H9 (cell line): ENCODE measurements around the gene NOS1AP. TPM values are rescaled to one million over a fixed set of nuclear protein-coding genes. Genes with fewer than 3 reads are reported as not detected.

Experiments
- DNase-seq: peaks from one replicate; pipeline ENCODE4 v3.0.0-alpha.2; 2017
- H2AFZ ChIP-seq: one replicate; pipeline ENCODE4 v1.6.1; 2013; ENCODE audit warnings: mild to moderate bottlenecking, low read length, control low read depth, moderate library complexity
- H2AK5ac ChIP-seq: 2 replicates; pipeline ENCODE4 v1.6.1; 2013; ENCODE audit warnings: low read length, control low read depth, mixed read lengths; ENCODE audit not compliant: insufficient read length
- H2BK120ac ChIP-seq: one replicate; pipeline ENCODE4 v1.6.1; 2013; ENCODE audit warnings: low read depth, mild to moderate bottlenecking, low read length, control low read depth, inconsistent platforms; ENCODE audit not compliant: poor library complexity, severe bottlenecking
- H2BK12ac ChIP-seq: 2 replicates; pipeline ENCODE4 v1.6.1; 2013; ENCODE audit warnings: low read length, control low read depth, mixed read lengths, low read depth; ENCODE audit not compliant: insufficient read length
- H2BK15ac ChIP-seq: 2 replicates; pipeline ENCODE4 v1.6.1; 2013; ENCODE audit warnings: low read depth, low read length, control low read depth
- H2BK20ac ChIP-seq: one replicate; pipeline ENCODE4 v1.6.1; 2013; ENCODE audit warnings: low read depth, mild to moderate bottlenecking, low read length, control low read depth, inconsistent platforms; ENCODE audit not compliant: poor library complexity, severe bottlenecking
- H2BK5ac ChIP-seq: 2 replicates; pipeline ENCODE4 v1.6.1; 2013; ENCODE audit warnings: low read length, control low read depth, mixed read lengths; ENCODE audit not compliant: insufficient read length
- H3K14ac ChIP-seq: 2 replicates; pipeline ENCODE4 v1.6.1; 2013; ENCODE audit warnings: low read length, control low read depth; ENCODE audit not compliant: insufficient read depth
- H3K18ac ChIP-seq: 2 replicates; pipeline ENCODE4 v1.6.1; 2013; ENCODE audit warnings: low read depth, mild to moderate bottlenecking, mixed read lengths, low read length, control low read depth; ENCODE audit not compliant: insufficient read length
- H3K23ac ChIP-seq: 2 replicates; pipeline ENCODE4 v1.6.1; 2013; ENCODE audit warnings: low read length, control low read depth, mixed read lengths, low read depth; ENCODE audit not compliant: insufficient read length
- H3K23me2 ChIP-seq: 2 replicates; pipeline ENCODE4 v1.6.1; 2013; ENCODE audit warnings: low read depth, mild to moderate bottlenecking, mixed read lengths, low read length, control low read depth; ENCODE audit not compliant: insufficient read length, poor library complexity, severe bottlenecking
- H3K27ac ChIP-seq: 2 replicates; pipeline ENCODE4 v1.5.1; 2013; ENCODE audit warnings: low read length, control low read depth, mixed read lengths, low read depth; ENCODE audit not compliant: insufficient read length
- H3K27me3 ChIP-seq: 2 replicates; pipeline ENCODE4 v1.6.1; 2013; ENCODE audit warnings: low read length, control low read depth, inconsistent platforms; ENCODE audit not compliant: insufficient read depth
- H3K4ac ChIP-seq: 2 replicates; pipeline ENCODE4 v1.6.1; 2013; ENCODE audit warnings: low read depth, mild to moderate bottlenecking, control low read depth, inconsistent platforms, low read length, moderate library complexity
- H3K4me1 ChIP-seq: 2 replicates; pipeline ENCODE4 v1.6.1; 2013; ENCODE audit warnings: low read length, control low read depth, inconsistent platforms; ENCODE audit not compliant: insufficient read depth
- H3K4me2 ChIP-seq: 2 replicates; pipeline ENCODE4 v1.6.1; 2013; ENCODE audit warnings: low read length, control low read depth, mixed read lengths; ENCODE audit not compliant: insufficient read length, insufficient read depth
- H3K56ac ChIP-seq: 2 replicates; pipeline ENCODE4 v1.6.1; 2013; ENCODE audit warnings: low read depth, mild to moderate bottlenecking, mixed read lengths, low read length, control low read depth; ENCODE audit not compliant: insufficient read length
- H3K79me1 ChIP-seq: 2 replicates; pipeline ENCODE4 v1.6.1; 2013; ENCODE audit warnings: low read depth, mild to moderate bottlenecking, moderate library complexity, low read length, control low read depth, inconsistent platforms; ENCODE audit not compliant: insufficient read depth, poor library complexity, severe bottlenecking
- H3K79me2 ChIP-seq: 2 replicates; pipeline ENCODE4 v1.6.1; 2013; ENCODE audit warnings: low read length, control low read depth, inconsistent platforms; ENCODE audit not compliant: insufficient read depth
- H3K9ac ChIP-seq: 2 replicates; pipeline ENCODE4 v1.6.1; 2013; ENCODE audit warnings: low read length, control low read depth, mixed read lengths; ENCODE audit not compliant: insufficient read length; ENCODE audit errors: extremely low read depth
- H3K9me3 ChIP-seq: one replicate; pipeline ENCODE4 v1.6.1; 2013; ENCODE audit warnings: low read depth, low read length, inconsistent platforms; ENCODE audit not compliant: control insufficient read depth
- H3T11ph ChIP-seq: one replicate; pipeline ENCODE4 v1.6.1; 2013; ENCODE audit warnings: mild to moderate bottlenecking, low read length, control low read depth, inconsistent platforms
- H4K20me1 ChIP-seq: one replicate; pipeline ENCODE4 v1.6.1; 2013; ENCODE audit not compliant: control insufficient read depth, insufficient read length, insufficient read depth
- H4K5ac ChIP-seq: 2 replicates; pipeline ENCODE4 v1.6.1; 2013; ENCODE audit warnings: low read depth, mild to moderate bottlenecking, mixed read lengths, low read length, control low read depth; ENCODE audit not compliant: insufficient read length
- H4K8ac ChIP-seq: replicated peaks from 2 replicates; pipeline ENCODE4 v1.6.1; 2013; ENCODE audit warnings: low read length, control low read depth, mixed read lengths, low read depth; ENCODE audit not compliant: insufficient read length
- H4K91ac ChIP-seq: 2 replicates; pipeline ENCODE4 v1.6.1; 2013; ENCODE audit warnings: low read depth, mild to moderate bottlenecking, moderate library complexity, mixed read lengths, low read length, control low read depth; ENCODE audit not compliant: insufficient read length
- H3K27ac Mint-ChIP-seq, 3 experiments: 2 replicates in 2 of 3; 3 replicates in 1 of 3; pipeline ENCODE4 v1.8.0; 2020 to 2021; ENCODE audit warnings: mixed read lengths in 3 of 3, mild to moderate bottlenecking in 1 of 3, moderate library complexity in 1 of 3
- H3K27me3 Mint-ChIP-seq: 2 replicates; pipeline ENCODE4 v1.8.0; 2021; ENCODE audit warnings: low read depth, mild to moderate bottlenecking, moderate library complexity, mixed read lengths
- H3K36me3 Mint-ChIP-seq, 3 experiments: 2 replicates in 2 of 3; 3 replicates in 1 of 3; pipeline ENCODE4 v1.8.0; 2020 to 2021; ENCODE audit warnings: low read depth in 3 of 3, mixed read lengths in 3 of 3; ENCODE audit not compliant: insufficient read depth in 1 of 3
- H3K4me1 Mint-ChIP-seq, 2 experiments: 2 replicates each; pipeline ENCODE4 v1.8.0; 2020; ENCODE audit warnings: mixed read lengths in 2 of 2
- H3K4me3 Mint-ChIP-seq, 2 experiments: 2 replicates in 1 of 2; 3 replicates in 1 of 2; pipeline ENCODE4 v1.8.0; 2020 to 2021; ENCODE audit warnings: mild to moderate bottlenecking in 2 of 2, mixed read lengths in 2 of 2, moderate library complexity in 1 of 2
- H3K9me3 Mint-ChIP-seq, 2 experiments: 2 replicates in 1 of 2; 3 replicates in 1 of 2; pipeline ENCODE4 v1.8.0; 2020; ENCODE audit warnings: mild to moderate bottlenecking in 2 of 2, mixed read lengths in 2 of 2, moderate library complexity in 1 of 2
- WGBS: extraction: QIAGEN DNeasy Blood & Tissue Kit; methylation state at CpG from one replicate; pipeline ENCODE4 v1.1.7; 2013; ENCODE audit warnings: missing lambda C conversion rate, low lambda C conversion rate, mixed read lengths; ENCODE audit not compliant: insufficient read length; ENCODE audit errors: extremely low coverage; 5-methylcytosine and 5-hydroxymethylcytosine counted together
- total RNA-seq: library from RNA; stranded (reverse); gene quantifications from 2 replicates; pipeline ENCODE4 v1.2.1, GENCODE V29; 2021
- TF ChIP-seq, protein P1 (sequence below): fragments of 200-600 bp; sonication (generic); conservative IDR thresholded peaks from 3 replicates; pipeline ENCODE4 v1.8.0; 2021; ENCODE audit warnings: antibody characterized with exemption, mild to moderate bottlenecking

Gene NOS1AP
- total RNA-seq, 1 experiment from 2014 or later, result 8.4 TPM

- Histone ChIP-seq H3K9ac (no peak overlapping the region), H3T11ph (no peak overlapping the region), H3K4me2 (no peak overlapping the region), H3K18ac (no peak overlapping the region), H2BK15ac (no peak overlapping the region), H2AFZ (no peak overlapping the region), H3K9me3 (no peaks in the 10 kb centered on the region), H3K4ac (no peak overlapping the region), H3K4me1 (no peaks in the 10 kb centered on the region), H4K5ac (no peak overlapping the region), H2BK5ac (no peak overlapping the region), H3K27me3 (no peaks in the 10 kb centered on the region), H3K79me1 (no peaks in the 10 kb centered on the region), H4K8ac (no peak overlapping the region), H3K14ac (no peak overlapping the region), H2AK5ac (no peak overlapping the region), H3K27ac (no peak overlapping the region), H4K91ac (no peak overlapping the region), H2BK12ac (no peak overlapping the region), H3K23ac (no peak overlapping the region), H2BK20ac (no peak overlapping the region), H2BK120ac (no peak overlapping the region), H3K79me2 (no peaks in the 10 kb centered on the region), H4K20me1 (no peaks in the 10 kb centered on the region), H3K56ac (no peak overlapping the region), H3K23me2 (no peaks in the 10 kb centered on the region)
- DNase-seq, result no peak
- WGBS, result no CpG with 5 or more reads among the region's 6 CpGs
- Mint-ChIP-seq H3K27me3 (no peaks in the 10 kb centered on the region), H3K4me3 (no peak overlapping the region), H3K36me3 (peaks cover 0 to 11% (median 2%) of the 10 kb centered on the region in 3 experiments; a peak in 4 of 7 replicates), H3K9me3 (no peaks in the 10 kb centered on the region), H3K27ac (no peak overlapping the region), H3K4me1 (no peaks in the 10 kb centered on the region)
- TF ChIP-seq, protein P1, sequence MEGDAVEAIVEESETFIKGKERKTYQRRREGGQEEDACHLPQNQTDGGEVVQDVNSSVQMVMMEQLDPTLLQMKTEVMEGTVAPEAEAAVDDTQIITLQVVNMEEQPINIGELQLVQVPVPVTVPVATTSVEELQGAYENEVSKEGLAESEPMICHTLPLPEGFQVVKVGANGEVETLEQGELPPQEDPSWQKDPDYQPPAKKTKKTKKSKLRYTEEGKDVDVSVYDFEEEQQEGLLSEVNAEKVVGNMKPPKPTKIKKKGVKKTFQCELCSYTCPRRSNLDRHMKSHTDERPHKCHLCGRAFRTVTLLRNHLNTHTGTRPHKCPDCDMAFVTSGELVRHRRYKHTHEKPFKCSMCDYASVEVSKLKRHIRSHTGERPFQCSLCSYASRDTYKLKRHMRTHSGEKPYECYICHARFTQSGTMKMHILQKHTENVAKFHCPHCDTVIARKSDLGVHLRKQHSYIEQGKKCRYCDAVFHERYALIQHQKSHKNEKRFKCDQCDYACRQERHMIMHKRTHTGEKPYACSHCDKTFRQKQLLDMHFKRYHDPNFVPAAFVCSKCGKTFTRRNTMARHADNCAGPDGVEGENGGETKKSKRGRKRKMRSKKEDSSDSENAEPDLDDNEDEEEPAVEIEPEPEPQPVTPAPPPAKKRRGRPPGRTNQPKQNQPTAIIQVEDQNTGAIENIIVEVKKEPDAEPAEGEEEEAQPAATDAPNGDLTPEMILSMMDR, result no peak
Observed at GRCh38 chr1:162371611-162372010, 302.1 kb downstream of the NOS1AP start.
